ENCODE results near the gene KIAA0825.

The KIAA0825 gene

DNA sequence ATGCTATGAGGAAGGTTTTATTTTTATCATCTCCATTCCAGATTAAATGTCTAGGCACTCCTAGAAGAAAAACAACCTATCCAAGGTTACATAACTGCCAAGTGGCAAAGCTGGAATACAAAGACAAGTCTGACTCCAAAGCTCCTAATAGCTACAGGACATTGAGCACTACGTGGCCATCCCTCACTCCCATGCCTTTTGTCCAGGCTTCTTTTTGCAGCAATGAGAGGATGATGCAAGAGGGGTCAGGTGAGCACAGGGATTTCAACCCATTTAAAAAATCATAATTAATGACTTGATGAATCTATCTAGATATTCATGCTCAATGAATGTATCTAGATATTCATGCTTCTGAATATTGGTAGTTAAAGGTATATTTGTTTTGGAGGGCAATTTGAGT is 117.0 kb downstream of the KIAA0825 start:
- DNase-seq, result no peak

DNA sequence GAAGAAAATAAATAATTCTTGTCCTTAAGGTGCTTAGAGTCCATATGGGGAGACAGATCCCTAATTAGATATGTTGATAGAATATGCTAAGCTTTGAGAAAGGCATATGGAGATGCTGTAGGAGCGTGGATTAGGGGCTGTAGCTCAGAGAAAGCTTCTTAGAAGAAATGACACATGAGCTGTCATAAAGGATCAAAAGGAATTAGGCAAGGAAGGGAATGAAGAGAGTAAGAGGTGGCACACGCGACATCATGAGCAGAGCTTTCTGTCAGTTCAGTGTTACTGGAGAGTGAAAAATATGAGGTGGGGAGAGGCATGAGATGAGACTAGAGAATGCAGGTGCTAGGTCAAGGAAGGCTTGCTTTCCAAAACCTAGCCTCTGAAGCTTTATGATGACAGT is 118.6 kb downstream of the KIAA0825 start:
- no peak for DNase-seq

DNA sequence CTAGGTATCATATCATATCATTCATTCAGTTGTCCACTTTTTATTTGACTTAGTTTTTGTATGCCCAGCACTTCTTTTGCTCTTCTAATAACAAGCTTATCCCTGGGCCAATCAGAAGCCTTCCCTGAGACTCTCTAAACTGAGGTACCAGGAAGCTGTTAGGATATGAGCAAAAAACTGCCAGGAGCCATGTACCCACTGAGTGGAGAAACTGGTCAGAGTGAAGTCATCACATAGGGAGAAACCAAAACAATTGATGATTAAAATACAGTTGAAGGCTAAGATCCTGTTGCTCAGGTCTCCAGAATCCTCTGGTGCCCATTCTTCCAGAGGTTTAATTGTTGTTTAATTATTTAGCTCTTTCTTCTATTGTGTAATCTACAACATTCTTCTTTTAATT is 120.2 kb downstream of the KIAA0825 start:
- DNase-seq, result no peak

DNA sequence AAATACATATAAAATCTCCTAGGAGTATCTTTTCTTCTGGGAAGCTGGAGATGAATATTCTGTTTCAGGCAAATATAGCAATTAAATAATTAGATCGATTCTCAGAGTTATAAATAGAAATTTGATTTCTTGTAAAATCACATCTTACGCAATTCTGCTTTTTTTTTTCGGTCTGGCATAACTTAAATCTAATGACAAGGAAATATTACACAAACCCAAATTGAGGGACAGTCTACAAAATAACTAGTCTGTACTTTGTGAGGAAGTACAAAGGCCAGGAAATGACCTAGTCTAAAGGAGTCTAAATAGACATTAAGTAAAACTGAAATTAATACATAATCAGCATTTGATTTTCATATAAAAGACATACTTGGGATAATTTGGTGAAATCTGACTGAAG is 133.3 kb downstream of the KIAA0825 start:
- DNase-seq, result no peak

DNA sequence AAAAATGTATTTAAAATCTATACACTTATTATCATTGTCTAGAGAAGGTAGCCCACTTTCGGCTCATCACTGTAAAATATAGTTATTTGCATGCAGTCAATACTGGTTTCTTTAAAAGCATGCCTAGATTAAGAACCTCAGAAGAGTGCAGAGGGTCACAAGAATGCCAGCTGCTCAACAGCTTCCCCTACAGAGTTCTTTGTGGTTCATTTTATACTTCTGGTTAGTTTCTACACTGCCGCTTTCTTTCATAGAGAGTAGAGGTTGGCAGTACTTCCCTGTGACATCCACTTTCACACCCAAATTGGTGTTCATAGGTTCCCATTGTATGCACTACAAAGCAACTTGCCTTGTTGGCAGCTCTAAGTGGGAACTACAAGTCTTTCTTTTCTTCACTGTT is 137.3 kb downstream of the KIAA0825 start:
- no peak for DNase-seq

DNA sequence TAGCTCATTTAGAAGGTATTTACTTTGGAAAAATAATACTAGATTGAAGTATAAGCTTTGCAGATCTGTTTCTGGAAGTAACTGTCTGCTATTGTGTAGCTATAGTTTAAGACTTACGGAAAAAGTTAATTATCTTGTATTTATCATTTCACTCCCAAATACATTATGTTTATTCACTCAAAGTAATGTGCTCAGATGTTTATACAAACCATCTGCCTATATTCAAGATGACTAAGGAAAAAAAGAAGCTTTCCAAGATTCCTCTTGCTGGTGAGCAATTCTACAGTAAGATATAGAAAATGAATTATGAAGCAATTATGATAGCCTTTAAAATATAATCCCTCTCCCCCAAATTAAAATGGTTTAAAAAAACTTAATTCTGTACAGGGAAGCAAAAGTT is 137.9 kb downstream of the KIAA0825 start:
- no peak for DNase-seq

DNA sequence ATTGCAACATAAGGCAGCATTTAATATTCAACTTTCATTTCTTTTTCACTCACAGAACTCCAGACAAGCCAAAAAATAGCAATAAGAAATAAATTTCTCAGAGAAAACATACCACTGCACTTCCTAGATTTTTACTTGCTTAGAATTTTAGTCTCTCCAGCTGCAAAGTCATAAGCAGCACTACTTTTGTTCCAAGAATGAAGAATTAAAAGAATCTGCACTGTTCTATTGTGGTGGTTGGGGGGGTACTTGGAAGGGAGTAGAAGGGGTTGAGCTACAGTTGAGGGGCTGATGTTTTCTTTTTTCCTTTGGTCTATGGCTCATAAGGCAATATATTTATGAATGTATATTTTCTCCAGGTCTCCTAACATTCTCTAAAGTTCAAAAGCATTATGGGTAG is 144.5 kb downstream of the KIAA0825 start:
- DNase-seq, result no peak

DNA sequence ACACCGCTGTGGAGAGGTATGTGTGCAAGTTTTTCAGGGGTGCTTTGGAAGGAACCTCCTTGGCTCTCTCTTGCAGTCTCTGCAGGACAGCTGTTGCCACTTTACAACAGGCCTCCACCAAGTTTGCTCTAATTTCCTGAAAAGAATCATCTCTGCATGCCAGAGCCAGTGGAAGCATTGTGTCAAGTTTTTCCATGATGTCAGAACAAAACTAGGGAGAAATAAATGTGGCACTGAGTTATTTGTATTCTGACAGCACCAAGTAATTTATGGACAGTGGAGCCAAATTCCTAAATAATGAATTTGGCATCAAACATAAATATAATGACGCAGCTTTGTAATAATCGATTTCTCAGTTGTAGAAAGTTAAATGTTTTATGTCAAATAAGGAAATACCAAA is 146.9 kb downstream of the KIAA0825 start:
- no peak for DNase-seq

DNA sequence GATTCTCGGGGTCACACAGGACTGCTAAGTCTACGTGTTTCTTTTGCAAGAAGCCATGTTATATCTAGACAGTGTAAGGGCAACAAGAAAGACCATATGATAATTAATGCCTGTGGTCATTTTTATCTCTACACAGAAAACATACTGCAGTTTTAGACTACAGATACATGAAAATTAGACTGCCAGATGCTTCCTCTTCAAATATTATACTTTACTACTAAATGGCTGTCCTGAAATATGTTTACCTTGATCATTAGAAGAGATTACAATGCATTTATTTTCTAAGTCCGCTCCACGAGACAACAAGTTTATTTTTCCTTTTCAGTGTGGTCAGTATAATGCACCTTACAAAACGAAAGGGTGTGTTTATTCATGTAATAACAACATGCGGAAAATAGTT is 147.6 kb downstream of the KIAA0825 start:
- DNase-seq, result no peak

DNA sequence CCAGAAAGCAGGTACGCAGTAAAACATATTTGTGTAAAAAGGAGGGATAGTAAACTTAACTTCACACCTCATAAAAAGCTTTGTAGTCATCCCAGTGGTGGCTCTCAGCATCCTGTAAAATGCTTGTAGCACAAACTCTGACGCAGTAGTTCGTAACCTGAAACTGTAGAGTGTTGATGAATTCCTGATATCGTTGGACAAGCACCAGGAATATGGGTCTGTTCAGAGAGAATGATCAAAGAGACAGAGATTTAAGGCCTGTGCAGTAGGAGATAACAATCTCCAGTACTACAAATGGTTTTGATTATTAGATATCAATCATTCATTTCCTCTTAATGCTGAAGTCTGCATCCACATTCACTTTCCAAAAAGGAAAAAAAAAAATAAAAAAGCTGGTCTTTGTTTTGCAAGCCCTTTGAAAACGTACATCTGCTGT is 148.5 kb downstream of the KIAA0825 start:
- DNase-seq, result no peak

DNA sequence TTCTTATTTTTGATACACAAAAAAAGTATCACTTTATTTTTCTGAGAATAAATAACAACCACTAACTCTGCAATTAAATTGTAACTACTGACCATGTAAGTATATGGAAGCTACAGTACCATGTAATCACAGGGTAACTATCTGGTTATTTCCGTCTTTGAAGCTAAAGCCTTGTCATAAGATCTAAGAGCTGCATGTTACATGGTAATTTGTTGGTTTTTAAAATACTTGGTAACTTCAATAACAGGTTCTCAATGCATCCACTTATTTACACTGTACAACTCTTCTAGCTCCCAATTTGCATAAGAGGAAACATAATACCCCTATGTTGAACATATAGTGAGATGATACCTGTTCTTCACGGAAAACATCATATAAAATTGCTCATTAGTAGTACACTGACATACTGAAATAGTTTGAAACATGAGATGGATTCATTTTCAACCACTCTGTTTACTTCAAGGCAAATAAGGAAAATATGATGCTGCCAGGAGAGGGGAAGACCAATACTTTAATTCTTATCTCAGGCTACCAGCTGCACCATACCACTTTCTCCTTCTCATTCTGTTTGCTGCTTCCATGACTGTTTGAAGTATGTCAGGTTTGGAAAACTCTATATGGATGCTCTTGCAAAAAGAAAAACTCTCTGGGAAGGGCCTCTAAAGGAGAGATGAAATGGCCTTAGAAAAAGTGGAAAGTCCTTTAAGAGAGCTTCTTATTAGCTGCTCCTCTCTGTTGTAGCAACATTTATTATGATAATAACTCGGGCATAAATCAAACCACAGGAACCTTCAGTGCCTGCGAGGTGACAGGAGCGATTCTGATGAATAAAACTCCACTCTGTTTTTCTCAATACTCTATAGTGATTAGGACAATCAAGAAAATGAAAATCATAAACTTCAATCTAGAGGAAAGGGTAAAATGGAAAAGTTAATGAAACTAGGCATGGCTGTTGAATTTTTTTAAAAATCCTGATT is 150.2 kb downstream of the KIAA0825 start:
- no peak for DNase-seq

DNA sequence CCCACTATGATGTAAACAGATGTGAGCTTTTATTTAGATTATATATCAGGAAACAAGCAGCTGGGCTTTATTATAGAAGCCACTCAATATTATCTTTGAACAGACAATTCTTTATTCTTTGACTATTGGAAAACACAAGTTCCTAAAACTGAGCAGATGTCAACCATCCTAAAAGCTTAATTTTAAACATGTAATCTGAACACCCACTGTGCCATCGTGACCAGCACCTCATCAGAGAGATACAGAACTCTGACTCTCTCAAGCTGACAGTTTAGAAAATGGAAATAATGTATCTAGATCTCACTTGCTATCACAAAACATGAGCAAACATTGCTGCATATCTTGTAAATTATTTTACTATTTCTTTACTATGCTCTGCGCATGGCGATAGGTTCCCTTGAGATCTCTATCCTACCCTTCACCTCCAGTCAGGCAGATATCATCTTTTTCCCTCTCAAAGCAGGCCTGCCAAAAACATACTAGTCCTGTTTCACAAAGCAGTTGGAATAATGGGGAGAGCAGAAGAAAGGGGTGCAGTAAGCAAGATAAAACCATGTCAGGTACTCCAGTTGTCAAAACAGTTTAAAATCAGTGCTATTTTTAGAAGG is 151.0 kb downstream of the KIAA0825 start:
- DNase-seq, result no peak

DNA sequence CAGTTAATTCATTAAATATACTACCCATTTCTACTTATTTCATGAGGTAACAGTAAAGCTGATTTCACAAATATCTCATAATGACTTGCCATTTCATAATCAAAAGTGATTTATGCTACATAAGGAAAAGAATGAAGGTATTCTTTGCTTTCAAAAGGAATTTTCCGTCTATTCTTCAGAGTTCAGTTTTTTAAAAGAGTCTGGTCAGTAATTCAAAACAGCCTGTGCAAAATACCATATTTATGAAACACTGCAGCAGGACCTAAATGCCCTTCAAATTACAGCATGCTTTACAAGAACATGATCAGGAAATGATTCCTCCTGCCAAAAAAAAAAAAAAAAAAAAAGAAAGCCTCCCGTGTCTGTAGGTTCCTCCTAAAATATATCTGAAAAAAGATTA is 154.7 kb downstream of the KIAA0825 start:
- DNase-seq, result no peak

DNA sequence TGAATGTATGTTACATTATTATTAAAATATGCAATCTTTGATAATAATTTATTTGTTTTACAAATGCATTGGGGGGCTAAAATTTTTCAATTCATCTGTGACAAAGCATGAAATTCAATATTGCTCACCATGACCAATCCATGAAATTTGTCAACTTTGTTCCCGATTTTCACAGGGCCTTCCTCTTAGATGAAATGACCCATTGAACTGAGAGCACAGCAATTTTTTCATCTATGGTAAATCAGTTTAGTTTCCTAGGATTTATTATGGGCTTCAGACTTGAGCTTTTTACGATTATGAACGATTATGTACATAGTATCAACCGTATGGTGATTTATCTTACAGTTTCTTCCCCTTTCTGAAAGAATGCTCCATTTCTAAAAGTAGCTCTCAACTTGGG is 157.3 kb downstream of the KIAA0825 start:
- DNase-seq, result no peak

DNA sequence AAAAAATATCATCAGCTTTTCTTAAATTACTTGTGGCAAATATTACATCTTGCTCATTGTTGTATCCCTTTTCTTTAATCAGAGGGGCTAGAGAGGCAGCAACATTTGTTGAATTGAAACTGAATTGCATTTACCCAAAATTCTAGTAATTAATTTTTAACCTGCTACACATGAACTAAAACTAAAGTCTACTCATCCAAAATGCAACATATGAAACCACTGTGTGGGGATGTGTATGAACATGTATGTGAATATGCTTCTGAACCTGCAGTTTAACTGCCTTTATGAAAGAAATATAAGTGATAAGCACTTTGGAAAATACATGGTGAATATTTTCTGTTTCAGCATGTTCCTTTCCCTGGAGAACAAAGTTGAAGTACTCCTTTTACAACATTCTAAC is 158.5 kb downstream of the KIAA0825 start:
- DNase-seq, result no peak

DNA sequence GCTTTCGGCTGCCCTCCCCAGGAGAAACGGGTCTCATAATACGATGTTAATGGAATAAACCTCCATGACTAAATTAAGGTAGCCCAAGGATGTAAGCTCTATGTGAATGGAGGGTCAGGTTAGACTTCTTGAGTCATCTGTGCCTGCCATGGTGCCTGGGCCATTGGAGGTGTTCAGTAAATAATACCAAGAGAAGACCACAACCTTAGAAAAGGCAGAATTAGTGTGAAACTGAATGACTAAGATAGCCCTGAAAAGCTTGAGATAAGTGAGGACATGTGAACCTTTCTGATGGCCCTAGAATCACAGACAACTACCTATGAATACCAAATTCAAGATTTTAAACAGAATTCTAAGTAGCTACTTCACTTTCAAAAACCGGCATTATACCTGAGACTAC is 160.6 kb downstream of the KIAA0825 start:
- DNase-seq, result no peak

DNA sequence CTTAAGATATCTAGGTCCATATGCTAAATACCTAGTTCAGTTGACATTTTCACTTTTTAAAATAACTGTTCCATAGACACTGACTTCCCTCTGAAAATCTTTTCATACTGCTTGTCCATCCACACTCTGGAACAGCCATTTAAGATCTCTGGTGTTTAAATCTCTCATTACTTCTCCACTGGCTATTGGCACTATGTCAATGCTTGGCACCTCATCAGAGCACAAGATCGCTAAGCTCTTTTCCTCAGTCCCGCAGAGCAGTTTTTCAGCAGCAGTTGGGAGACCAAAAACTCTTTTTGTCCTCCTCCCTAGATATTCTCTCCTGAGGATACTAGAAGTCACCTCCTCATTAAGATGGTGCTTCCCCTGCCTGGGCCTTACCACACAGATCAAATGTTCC is 172.7 kb downstream of the KIAA0825 start:
- no peak for DNase-seq

DNA sequence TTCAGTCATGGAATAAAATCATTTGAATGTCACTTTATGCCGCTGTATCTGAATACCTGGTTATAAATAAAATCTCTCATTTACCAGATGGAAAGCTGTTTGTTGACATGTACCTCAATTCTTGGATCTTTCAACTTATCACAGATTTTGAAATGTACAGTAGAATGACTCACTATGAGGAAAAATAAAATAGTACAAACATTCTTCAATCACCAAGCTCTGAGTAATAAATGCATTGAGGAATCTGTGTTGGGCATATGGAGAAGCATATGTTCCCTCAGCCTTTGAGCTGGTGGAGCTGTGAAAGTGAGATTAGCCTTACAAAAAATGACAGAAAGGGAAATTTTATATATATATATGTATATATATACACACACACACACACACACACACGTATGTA is 175.4 kb downstream of the KIAA0825 start:
- no peak for DNase-seq

DNA sequence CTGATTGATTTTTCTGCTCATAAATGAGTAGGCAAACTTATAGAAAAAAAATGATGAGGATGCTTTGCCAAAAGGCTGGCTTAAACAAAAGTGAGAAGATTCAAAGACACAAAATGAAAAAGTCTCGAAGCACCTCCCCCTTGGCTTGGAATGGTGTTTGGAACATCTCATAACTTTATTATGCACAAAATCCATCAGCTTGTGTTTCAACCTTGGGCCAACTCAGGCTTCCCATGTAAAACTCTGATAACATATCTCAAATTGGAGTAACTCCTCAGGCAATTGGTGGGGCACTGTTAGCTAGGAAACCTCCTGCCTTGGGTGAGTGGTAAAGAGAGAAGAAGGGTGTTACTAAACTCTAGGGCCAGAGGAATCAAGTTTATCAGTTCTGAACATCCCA is 176.3 kb downstream of the KIAA0825 start:
- no peak for DNase-seq

DNA sequence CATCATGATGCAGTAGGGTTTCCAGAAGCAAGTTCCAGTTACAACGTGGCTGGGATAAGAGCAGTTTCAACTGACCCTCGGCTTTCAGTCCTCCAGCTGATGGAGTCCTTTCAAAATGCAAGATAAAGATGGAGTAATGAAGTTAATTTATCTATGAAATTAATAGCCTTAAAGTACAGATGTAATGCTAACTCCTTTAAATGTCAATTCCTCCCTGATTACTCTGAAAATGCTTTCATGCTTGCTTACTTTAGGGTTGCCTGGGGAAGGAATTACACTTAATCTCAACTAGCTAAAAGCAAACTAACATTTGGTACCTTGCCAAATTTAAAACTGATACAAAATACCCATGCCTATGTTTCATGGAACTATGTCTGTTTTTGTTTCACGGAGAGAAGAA is 178.4 kb downstream of the KIAA0825 start:
- DNase-seq, result no peak

DNA sequence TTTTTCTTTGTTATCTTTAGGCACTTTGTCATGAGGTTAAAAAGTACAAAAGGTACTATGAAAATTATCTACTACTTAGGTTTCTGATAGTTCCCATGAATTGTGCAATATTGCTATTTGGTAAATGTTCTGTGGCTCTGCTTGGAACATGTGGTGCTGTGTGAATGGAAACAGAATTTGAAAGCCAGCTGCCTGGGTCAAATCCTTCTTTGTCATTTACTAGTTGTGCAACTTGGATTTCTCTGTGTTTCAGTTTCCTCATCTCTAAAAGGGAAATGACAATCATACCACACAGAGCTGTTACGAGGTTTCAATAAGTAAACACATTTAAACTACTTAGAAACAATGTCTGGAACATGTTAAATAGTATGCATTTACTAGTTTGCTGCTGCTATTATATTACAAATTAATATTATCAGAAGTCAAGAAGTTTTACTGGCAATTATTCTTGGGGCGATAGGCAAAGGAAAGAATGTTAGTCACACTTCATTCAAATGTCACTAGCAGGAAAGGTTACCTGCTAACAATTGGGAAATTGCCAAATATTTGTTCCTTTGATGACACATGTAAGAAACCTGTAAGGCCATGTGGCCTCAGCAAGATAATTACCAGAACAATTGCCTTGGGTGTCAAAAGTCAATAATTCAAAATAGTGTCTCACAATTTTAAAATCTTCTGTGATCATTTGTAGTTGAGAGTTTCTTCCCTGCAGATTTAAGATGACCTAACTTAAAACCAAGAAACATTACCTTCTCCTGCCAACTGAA is 184.8 kb downstream of the KIAA0825 start:
- DNase-seq, result no peak

DNA sequence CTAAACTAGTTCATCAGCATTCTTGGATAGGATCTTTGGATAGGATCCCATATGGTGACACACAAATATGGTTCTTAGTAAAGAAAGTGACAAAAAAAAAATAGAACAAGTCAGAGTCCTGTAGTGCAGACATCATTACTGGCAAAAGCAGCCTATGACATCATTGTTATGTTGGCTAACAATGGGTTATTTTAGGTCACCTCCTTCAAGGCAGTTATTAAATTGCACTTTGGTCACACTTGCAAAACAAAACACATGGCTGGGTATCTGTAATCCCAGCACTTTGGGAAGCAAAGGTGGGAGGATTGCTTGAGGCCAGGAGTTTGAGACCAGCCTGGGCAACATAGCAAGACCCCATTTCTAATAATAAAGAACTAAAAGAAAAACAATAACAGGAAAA is 185.9 kb downstream of the KIAA0825 start:
- no peak for DNase-seq

DNA sequence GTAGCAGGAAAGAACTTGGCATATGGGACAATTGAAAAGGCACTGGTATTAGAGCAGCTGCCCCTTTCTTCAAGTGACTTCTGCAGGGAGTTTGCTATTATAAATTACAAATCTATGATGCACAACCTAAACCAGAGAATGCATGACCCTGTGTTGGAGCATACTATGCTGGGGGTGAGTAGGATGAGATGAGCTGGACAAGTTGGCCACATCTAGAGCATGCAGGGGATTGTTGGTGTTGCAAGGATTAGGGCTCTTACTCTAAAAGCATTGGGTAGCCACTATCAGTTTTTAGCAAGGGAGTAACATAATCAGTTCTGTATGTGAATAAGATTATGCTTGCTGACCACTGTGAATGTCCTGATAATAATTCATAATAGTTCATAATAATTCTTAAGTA is 186.7 kb downstream of the KIAA0825 start:
- DNase-seq, result no peak

DNA sequence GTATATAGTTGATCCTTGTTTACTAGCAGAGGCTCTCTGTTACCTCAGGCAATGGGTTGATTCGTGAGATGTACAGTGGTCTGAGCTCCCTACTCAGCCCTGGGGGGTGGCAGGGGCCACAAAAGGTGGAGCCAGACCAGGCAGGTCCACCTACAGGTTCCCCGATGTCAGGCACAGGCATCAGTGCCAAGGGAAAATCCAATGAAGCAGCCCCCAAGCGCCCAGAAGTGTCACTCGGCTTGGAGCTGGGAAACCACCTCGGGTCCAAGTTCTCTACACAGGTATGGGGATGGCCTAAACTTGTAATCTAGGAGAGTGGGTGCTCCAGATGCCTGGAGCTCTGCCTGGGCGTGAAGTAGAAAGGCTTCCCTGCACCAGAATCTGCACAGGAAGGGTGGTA is 188.8 kb downstream of the KIAA0825 start:
- DNase-seq, result no peak

Measured in midbrain (tissue), 1 donor.